ENCODE results near the gene LRRN2. TPM values are rescaled to one million over a fixed set of nuclear protein-coding genes. Genes with fewer than 3 reads are reported as not detected.

The LRRN2 gene
- total RNA-seq, 4 donors from 2014 or later: 2.0 to 8.6 (median 3.9) TPM

DNA sequence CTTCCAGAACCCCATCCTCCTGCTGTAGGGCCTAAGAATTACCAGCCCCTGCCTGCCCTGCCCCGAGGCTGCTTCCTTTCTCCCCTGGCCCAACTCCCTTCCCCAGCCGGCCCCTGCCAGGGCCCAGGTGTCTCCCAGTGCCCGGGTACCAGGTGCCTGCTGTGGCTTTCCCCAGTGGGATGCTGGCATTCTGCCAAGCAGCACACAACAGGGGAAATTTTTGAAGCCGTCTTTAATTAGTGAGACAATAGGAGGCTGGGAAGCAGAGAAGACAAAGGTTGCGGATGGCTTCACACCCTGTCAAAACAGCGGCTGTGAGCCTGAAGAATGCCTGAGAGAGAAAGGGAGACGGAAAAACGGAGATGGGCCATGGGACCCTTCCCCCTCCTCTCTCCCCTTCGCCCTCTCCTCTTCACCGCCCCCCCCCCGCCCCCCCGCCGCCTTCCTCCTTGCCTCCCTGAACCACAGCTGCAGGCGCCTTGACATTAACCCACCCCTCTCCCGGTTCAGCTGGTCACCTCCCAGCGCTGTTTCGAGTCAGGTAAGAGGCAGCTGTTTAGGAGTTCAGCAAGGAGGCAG is 33.6 kb downstream of the LRRN2 start:
- peak; percentile 36 to 71 for DNase-seq
- peaks cover 31 to 33% of the 10 kb centered on the region in 2 donors for H3K4me1 ChIP-seq
- H3K9me3 ChIP-seq: no peaks in the 10 kb centered on the region
- no peak overlapping the region for H3K4me3 ChIP-seq (replicated peaks in 1 of 3)
- no peaks in the 10 kb centered on the region for H3K27me3 ChIP-seq
- intact Hi-C loops (cut with DNase I): no loop called here
- no peak overlapping the region for H3K27ac ChIP-seq
- H3K36me3 ChIP-seq: no peaks in the 10 kb centered on the region
- 14 to 33% methylated on average over 12 to 17 of the region's 17 CpGs for WGBS, 2 donors
- TF ChIP-seq, protein P1, sequence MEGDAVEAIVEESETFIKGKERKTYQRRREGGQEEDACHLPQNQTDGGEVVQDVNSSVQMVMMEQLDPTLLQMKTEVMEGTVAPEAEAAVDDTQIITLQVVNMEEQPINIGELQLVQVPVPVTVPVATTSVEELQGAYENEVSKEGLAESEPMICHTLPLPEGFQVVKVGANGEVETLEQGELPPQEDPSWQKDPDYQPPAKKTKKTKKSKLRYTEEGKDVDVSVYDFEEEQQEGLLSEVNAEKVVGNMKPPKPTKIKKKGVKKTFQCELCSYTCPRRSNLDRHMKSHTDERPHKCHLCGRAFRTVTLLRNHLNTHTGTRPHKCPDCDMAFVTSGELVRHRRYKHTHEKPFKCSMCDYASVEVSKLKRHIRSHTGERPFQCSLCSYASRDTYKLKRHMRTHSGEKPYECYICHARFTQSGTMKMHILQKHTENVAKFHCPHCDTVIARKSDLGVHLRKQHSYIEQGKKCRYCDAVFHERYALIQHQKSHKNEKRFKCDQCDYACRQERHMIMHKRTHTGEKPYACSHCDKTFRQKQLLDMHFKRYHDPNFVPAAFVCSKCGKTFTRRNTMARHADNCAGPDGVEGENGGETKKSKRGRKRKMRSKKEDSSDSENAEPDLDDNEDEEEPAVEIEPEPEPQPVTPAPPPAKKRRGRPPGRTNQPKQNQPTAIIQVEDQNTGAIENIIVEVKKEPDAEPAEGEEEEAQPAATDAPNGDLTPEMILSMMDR (IDR thresholded peaks at IDR 0.05): no peak
- TF ChIP-seq POLR2A (IDR thresholded peaks at IDR 0.05): no peak

DNA sequence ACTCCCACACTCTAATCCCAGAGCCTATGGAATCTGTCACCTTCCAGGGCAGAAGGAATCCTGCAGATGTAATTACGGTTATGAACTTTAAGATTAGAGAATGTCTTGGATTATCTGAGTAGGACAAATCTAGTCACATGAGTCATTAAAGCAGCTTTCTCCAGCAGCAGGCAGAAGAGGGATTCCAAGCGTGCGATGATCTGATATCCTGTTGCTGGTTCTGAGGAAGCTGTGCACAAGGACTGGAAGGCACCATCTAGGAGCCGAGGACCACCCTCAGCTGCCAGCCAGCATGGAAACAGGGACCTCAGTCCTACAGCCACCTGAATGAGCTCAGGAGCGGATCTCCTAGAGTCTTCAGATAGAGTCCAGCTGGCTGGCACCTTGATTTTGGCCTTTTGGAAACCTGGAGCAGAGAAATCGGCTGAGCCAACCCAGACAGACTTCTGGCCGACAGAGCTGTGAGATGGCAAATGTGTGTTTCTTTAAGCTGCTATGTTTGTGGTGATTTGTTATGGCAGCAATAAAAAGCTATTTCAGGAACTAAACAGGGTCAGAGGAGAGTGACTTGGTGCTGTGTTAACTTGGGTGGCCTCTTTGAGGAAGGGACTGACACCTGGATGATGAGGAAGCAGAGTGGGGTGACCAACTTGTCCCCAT is 34.5 kb downstream of the LRRN2 start:
- Histone ChIP-seq H3K27me3 (no peaks in the 10 kb centered on the region), H3K9me3 (no peaks in the 10 kb centered on the region), H3K4me1 (peaks cover 31 to 33% of the 10 kb centered on the region in 2 donors), H3K4me3 (replicated peaks in 1 of 3) (no peak overlapping the region), H3K36me3 (no peaks in the 10 kb centered on the region), H3K27ac (no peak overlapping the region)
- TF ChIP-seq, protein P1 (IDR thresholded peaks at IDR 0.05): no peak
- no peak for TF ChIP-seq POLR2A (IDR thresholded peaks at IDR 0.05)
- peak in 1 of 2 donors; percentile 17 for DNase-seq
- intact Hi-C loops (cut with DNase I): no loop called here
- WGBS, 2 donors: 67 to 69% methylated on average over 7 of the region's 7 CpGs

DNA sequence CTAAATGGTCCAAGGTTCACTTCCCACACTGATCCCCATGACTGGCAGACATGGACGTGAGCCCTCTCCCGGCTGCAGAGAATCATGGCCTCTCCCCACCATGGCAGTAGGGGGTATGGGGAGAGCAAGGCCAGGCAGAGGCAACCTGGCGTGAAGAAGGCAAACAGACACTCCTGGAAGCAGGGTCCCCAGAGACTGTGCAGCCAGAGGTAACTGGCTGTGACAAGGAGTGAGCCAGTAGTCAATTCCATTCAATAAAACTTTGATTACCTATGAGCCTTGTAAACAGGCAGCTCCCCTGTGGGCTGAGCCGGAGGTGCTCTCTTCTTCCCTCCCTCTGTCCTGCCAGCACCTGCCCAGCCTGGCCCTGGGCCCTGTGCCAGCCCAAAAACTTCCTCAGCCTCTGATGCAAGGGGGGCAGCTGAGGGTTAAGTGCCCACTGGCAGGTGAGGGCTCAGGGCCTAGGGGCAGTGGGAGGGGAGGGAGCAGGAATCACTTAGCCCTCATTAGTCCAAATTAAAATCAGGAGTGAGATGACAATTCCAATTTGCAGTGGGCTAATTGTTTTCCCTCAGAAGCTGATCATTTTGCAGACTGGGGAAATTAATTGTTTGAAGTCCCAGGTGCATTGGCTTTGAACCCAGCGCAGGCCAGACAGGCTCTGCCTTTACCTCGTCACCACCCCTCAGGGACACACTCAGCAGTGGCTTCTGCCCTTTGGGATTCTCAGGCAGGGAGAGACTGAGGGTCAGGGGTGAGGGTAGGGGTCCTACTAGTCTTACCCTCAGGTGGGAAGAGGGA is 35.6 kb downstream of the LRRN2 start:
- 48 to 72% methylated on average over 4 to 6 of the region's 6 CpGs for WGBS, 2 donors
- intact Hi-C loops (cut with DNase I): no loop called here
- no peaks in the 10 kb centered on the region for H3K9me3 ChIP-seq
- peaks cover 31 to 33% of the 10 kb centered on the region in 2 donors for H3K4me1 ChIP-seq
- peak; percentile 23 to 37 for DNase-seq
- no peaks in the 10 kb centered on the region for H3K27me3 ChIP-seq
- TF ChIP-seq, protein P1 (IDR thresholded peaks at IDR 0.05): no peak
- TF ChIP-seq POLR2A (IDR thresholded peaks at IDR 0.05): no peak
- no peak overlapping the region for H3K27ac ChIP-seq
- no peaks in the 10 kb centered on the region for H3K36me3 ChIP-seq
- no peak overlapping the region for H3K4me3 ChIP-seq (replicated peaks in 1 of 3)

- Histone ChIP-seq H3K27me3 (no peaks in the 10 kb centered on the region), H3K36me3 (no peaks in the 10 kb centered on the region), H3K4me1 (peaks cover 31 to 33% of the 10 kb centered on the region in 2 donors), H3K4me3 (replicated peaks in 1 of 3) (no peak overlapping the region), H3K27ac (no peak overlapping the region), H3K9me3 (no peaks in the 10 kb centered on the region)
- TF ChIP-seq POLR2A (IDR thresholded peaks at IDR 0.05): no peak
- TF ChIP-seq, protein P1 (IDR thresholded peaks at IDR 0.05): no peak
- intact Hi-C loops (cut with DNase I): no loop called here
- 91 to 93% methylated on average over 3 to 4 of the region's 4 CpGs for WGBS, 2 donors
- DNase-seq: no peak
Observed at GRCh38 chr1:204648576-204648975, 37.0 kb downstream of the LRRN2 start.

DNA sequence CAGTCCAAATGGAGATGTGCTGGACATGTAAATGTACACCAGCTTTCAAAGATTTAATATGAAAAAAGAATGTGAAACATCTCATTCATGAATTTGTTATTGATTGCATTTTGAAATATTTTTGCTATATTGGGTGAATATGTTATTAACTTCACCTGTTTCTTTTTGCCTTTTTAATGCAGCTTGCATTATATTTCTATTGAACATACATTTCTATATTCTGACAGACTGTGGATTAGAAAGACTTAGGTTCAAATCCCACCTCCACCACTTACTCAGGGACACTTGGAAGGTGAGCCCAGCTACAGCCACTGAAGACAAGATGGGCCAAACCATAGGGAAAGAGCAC is 37.8 kb downstream of the LRRN2 start:
- H3K27me3 ChIP-seq: no peaks in the 10 kb centered on the region
- H3K9me3 ChIP-seq: no peaks in the 10 kb centered on the region
- no peaks in the 10 kb centered on the region for H3K36me3 ChIP-seq
- DNase-seq: no peak
- H3K27ac ChIP-seq: no peak overlapping the region
- no peak overlapping the region for H3K4me3 ChIP-seq (replicated peaks in 1 of 3)
- H3K4me1 ChIP-seq: peaks cover 31 to 33% of the 10 kb centered on the region in 2 donors
- TF ChIP-seq POLR2A (IDR thresholded peaks at IDR 0.05): no peak
- TF ChIP-seq, protein P1 (IDR thresholded peaks at IDR 0.05): no peak
- intact Hi-C loops (cut with DNase I): no loop called here
